Muscle layer of colon (tissue), 2 donors: Measurements from ENCODE around the gene BNC2.

ENCODE experiments used
- H3K27ac ChIP-seq: one replicate; pipeline ENCODE4 v1.7.0; 2013; ENCODE audit warnings: low read depth, mild to moderate bottlenecking, low read length, moderate library complexity
- H3K27me3 ChIP-seq, 2 donors: one replicate each; pipeline ENCODE4 v1.7.0; 2013; ENCODE audit warnings: low read length in 2 of 2, mild to moderate bottlenecking in 2 of 2; ENCODE audit not compliant: insufficient read depth in 2 of 2, control insufficient read depth in 1 of 2
- H3K36me3 ChIP-seq: one replicate; pipeline ENCODE4 v1.7.0; 2013; ENCODE audit warnings: mild to moderate bottlenecking, low read length; ENCODE audit not compliant: insufficient read depth
- H3K4me1 ChIP-seq: one replicate; pipeline ENCODE4 v1.7.0; 2013; ENCODE audit warnings: mild to moderate bottlenecking, low read length; ENCODE audit not compliant: insufficient read depth
- H3K4me3 ChIP-seq, 2 donors: one replicate each; pipeline ENCODE4 v1.7.0; 2013; ENCODE audit warnings: low read length in 2 of 2, low read depth in 1 of 2, mild to moderate bottlenecking in 1 of 2, moderate library complexity in 1 of 2
- H3K9ac ChIP-seq: one replicate; pipeline ENCODE4 v1.7.0; 2013; ENCODE audit warnings: low read length
- H3K9me3 ChIP-seq: one replicate; pipeline ENCODE4 v1.7.0; 2013; ENCODE audit warnings: mild to moderate bottlenecking, low read length
- donor health status: abdominal sarcoma.
- donor health status: Adenocarcinoma of cecum.

The BNC2 gene

DNA sequence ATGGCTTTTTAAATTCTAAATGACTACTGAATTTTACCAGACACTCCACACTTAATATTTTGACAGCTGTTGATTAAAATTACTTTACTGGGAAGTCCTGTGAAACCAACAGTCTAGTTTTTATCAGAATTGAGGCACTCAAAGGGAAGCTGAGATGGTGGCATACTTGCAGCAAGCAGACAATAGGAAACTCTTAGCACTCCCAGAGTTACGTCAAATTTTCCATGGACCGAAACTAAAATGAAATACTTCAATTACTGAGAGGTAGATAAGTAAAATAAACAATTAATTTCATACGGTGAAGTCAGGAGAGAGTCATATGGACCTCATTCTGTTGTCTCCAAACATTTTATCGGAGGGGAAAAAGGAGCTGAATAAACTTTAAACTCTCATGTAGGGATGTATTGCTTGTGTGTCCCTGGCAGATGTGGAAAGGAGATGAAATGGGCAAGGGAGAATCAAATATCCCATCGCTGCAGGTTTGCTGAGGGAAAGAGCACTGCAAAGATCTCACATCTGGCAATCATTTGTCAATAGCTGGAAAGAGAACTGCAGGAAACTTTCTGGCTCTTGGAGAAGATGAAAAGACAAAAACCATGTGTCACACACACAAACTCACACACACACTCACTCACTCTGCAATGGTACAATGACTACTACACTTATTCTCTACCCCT is 189.4 kb downstream of the BNC2 start:
- Histone ChIP-seq H3K27ac (no peak overlapping the region), H3K4me1 (peaks cover 45% of the 10 kb centered on the region), H3K9ac (no peak overlapping the region), H3K27me3 (no peaks in the 10 kb centered on the region), H3K9me3 (no peaks in the 10 kb centered on the region), H3K36me3 (no peaks in the 10 kb centered on the region), H3K4me3 (no peak overlapping the region)

DNA sequence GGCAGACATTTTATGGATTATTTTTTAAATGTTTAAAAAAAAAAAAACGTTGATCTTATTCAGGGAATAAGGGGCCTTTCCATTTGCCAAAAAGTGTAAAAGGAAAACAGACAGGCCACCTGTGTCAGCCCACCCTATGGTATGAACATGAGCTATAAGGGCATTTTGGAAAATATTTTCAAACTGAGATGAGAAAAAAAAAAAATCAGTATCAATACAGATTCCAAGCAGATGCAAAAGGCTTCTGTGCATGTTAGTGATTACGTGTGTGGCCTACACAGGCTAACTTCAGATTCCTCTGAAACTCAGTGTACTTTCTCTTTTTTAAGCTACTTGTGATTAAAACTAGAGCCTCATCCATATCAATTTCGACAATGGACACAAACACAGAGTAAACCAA is 189.9 kb downstream of the BNC2 start:
- peaks cover 45% of the 10 kb centered on the region for H3K4me1 ChIP-seq
- H3K9me3 ChIP-seq = no peaks in the 10 kb centered on the region
- no peak overlapping the region for H3K27ac ChIP-seq
- H3K4me3 ChIP-seq = no peak overlapping the region
- H3K36me3 ChIP-seq = no peaks in the 10 kb centered on the region
- no peaks in the 10 kb centered on the region for H3K27me3 ChIP-seq
- no peak overlapping the region for H3K9ac ChIP-seq

DNA sequence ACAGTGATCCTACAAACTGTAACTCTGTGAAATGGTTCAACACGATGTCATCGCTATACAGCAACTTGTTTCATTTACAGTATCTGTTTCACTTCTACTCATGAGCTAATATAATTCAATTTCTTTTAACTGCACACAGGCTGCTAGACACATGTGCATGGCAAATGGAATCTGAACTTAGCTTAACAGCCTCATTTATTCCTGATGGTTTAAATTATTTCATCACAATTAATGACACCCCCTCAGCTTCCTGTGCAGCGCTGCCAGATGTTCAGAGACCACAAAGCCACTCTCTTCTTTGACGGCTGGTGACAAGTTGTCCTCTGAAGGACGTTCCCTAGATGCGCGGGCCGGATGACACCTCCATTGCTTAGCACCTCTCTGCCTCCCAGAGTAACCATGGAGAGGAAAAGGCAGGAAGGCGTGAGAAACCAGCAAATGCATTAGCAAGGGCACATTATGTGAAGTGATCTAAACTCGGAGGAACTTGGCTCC is 191.1 kb downstream of the BNC2 start:
- Histone ChIP-seq H3K4me1 (peaks cover 50% of the 10 kb centered on the region), H3K4me3 (no peak overlapping the region), H3K36me3 (no peaks in the 10 kb centered on the region), H3K27me3 (no peaks in the 10 kb centered on the region), H3K9ac (no peak overlapping the region), H3K9me3 (no peaks in the 10 kb centered on the region), H3K27ac (peak overlapping the region; percentile 3)

DNA sequence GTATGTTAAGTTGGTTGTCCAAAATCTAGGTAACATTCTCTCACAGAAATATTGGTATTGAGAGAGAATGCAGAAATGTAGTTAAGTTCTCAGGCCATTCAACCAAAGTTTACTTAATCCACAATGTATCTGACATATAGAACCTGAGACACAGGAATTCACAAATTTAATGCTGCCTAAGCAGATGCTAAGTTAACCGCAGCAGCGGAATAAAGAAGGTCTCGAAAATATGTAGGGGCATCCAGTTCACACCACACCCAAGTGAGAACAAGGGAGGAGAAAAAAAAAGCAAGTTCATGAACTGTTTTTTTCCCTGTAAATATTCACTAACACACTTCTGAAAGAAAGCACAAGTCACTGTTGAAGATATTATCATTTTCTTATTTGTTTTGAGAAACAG is 194.0 kb downstream of the BNC2 start:
- peaks cover 41% of the 10 kb centered on the region for H3K4me1 ChIP-seq
- H3K9me3 ChIP-seq = no peaks in the 10 kb centered on the region
- no peak overlapping the region for H3K27ac ChIP-seq
- no peaks in the 10 kb centered on the region for H3K36me3 ChIP-seq
- H3K4me3 ChIP-seq = no peak overlapping the region
- H3K27me3 ChIP-seq = no peaks in the 10 kb centered on the region
- no peak overlapping the region for H3K9ac ChIP-seq

DNA sequence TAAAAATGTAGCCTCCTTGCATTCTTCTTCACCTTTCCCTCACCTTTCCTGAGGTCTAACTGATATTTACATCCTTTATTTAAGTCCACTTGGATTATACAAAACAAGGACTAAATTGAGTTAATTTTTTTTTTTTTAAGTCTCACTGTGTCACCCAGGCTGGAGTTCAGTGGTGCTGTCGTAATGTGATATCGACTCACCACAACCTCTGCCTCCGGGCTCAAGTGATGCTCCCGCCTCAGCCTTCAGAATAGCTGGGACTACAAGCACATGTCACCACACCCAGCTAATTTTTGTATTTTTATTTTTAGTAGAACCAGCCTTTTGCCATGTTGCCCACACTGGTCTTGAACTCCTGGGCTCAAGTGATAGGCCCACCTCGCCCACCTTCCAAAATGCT is 195.3 kb downstream of the BNC2 start:
- Histone ChIP-seq H3K36me3 (no peaks in the 10 kb centered on the region), H3K9me3 (no peaks in the 10 kb centered on the region), H3K27me3 (no peaks in the 10 kb centered on the region), H3K4me1 (peaks cover 34% of the 10 kb centered on the region), H3K27ac (peak overlapping the region; percentile 7), H3K4me3 (no peak overlapping the region), H3K9ac (no peak overlapping the region)

DNA sequence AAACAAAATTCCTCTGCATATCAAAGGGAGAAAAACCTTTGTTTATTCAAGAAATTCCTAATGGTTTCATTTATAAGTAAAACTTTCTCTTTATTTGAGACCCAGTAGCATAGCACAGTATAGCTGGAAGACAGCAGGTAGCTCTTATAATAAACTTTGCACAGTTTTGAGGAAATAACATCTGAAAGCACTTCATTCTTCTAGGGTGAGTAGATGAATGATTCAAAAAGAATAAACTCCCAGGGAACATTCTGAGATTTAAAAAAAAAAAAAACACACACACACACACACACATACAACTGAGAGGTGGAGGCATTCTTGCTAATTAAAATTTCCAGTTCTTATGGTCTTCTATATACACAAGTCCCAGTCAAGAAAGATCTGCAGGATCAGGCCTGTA is 197.3 kb downstream of the BNC2 start:
- no peaks in the 10 kb centered on the region for H3K9me3 ChIP-seq
- no peak overlapping the region for H3K9ac ChIP-seq
- H3K27ac ChIP-seq = no peak overlapping the region
- H3K4me3 ChIP-seq = no peak overlapping the region
- H3K36me3 ChIP-seq = no peaks in the 10 kb centered on the region
- H3K4me1 ChIP-seq = peaks cover 27% of the 10 kb centered on the region
- no peaks in the 10 kb centered on the region for H3K27me3 ChIP-seq

DNA sequence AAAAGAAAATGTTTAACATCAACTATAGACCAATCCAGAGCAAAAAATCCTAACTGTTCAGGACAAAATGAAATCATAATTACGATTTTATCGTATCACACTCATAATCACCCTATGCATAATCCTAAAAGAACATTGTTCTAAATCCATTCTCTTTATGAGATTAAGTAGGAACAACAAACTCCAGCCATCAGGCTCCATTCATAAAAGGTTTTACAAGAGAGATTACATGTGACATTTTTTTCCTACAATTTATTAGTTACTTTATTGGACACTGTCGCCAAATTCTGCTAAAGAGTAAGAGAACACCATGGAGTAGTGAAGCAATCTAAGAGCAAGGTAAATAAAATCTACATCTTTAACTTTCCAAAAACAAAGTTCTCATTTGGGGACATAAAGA is 198.0 kb downstream of the BNC2 start:
- Histone ChIP-seq H3K9ac (no peak overlapping the region), H3K36me3 (no peaks in the 10 kb centered on the region), H3K9me3 (no peaks in the 10 kb centered on the region), H3K4me1 (peaks cover 29% of the 10 kb centered on the region), H3K4me3 (no peak overlapping the region), H3K27me3 (no peaks in the 10 kb centered on the region), H3K27ac (no peak overlapping the region)

DNA sequence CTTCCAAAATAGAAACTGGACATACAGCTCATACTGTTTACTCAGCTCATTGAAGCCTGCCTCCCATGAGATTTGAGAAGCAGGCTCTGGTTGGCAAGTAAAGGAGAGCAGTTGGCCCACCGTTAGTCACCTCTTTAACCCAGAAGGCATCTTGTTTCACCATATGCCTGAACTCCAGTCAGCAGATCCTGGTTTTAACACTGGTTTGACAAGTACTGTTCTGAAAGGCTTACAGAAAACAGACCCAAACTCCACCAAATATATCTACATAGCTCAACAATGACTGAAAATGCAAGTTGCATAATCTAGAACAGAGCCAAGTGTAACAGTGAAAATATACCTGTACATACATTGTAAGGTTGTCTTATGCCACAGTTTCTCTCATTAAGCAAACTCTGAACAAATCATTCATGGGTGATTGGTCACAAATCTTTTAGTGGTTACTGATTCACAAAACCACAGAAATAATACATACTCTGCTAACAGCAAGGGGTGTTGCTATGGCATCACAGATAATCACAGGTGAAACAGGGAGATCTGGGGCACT is 198.8 kb downstream of the BNC2 start:
- Histone ChIP-seq H3K27me3 (no peaks in the 10 kb centered on the region), H3K27ac (no peak overlapping the region), H3K9me3 (no peaks in the 10 kb centered on the region), H3K9ac (no peak overlapping the region), H3K4me3 (no peak overlapping the region), H3K36me3 (no peaks in the 10 kb centered on the region), H3K4me1 (peaks cover 35% of the 10 kb centered on the region)

DNA sequence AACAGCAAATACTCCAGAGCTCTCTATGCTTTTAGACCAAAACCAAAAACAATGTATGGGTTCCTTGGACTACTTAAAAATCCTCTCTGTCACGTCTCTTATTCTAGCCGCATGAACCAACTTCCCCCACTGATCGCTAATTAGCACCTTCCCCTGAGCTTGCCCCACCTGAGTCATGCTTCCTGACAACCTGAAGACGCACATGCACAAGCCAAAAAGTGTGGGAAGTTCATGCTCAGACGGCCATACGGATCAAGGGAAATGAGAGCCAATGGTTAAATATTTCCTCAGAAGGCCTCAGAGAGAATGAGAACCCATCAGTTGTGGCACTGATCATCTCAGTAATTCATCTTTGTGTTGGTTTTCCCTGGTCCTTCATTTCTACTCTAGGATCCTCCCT is 199.7 kb downstream of the BNC2 start:
- Histone ChIP-seq H3K4me1 (peaks cover 35% of the 10 kb centered on the region), H3K27ac (no peak overlapping the region), H3K9ac (no peak overlapping the region), H3K4me3 (no peak overlapping the region), H3K9me3 (no peaks in the 10 kb centered on the region), H3K36me3 (no peaks in the 10 kb centered on the region), H3K27me3 (no peaks in the 10 kb centered on the region)

DNA sequence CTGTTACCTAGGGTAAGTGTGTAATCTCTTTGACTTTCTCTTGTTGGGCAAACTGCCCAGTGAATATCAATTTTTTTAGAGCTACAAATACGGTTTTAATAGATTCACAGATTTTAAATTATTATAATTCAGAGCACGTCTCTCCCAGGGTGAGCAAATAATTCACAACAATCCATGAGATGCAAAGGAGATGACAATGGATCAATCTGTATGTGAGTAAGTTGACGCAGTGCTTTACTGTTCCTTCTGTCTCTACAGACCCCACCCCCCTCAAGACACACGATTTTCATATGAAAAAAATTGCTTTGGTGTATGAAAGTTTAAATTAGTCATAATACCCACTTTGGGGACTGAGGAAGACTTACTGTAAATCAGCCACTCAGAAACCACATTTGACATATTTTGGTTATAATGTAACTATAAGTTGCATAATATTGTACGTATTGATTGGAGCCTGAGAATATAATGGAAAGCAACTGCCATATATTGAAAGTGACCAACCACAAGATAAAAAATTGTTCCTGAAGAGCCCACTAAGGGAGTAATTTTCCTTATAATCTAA is 201.7 kb downstream of the BNC2 start:
- Histone ChIP-seq H3K4me1 (peaks cover 30% of the 10 kb centered on the region), H3K27me3 (no peaks in the 10 kb centered on the region), H3K27ac (no peak overlapping the region), H3K36me3 (no peaks in the 10 kb centered on the region), H3K9me3 (no peaks in the 10 kb centered on the region), H3K4me3 (no peak overlapping the region), H3K9ac (no peak overlapping the region)

DNA sequence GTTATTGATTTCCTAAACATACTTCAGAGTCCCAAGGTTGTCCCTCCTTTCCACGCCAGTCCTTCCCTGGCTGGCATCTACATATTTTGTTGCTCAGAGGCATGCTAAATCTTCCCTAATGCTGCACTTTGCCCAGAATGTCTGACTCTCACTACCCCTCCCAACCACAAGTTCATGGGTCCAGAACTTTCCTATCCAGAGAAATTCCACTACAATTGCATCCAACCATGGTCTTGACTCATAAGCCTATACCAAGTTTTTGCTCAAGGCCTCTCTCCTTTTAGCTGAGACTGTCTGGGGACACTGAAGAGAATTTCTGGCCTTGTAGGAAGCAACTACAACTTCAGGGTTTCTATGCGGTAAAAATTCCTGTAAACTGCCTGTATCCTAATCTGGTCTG is 206.3 kb downstream of the BNC2 start:
- Histone ChIP-seq H3K36me3 (no peaks in the 10 kb centered on the region), H3K4me1 (peaks cover 13% of the 10 kb centered on the region), H3K27me3 (no peaks in the 10 kb centered on the region), H3K27ac (no peak overlapping the region), H3K9ac (no peak overlapping the region), H3K9me3 (no peaks in the 10 kb centered on the region), H3K4me3 (no peak overlapping the region)

DNA sequence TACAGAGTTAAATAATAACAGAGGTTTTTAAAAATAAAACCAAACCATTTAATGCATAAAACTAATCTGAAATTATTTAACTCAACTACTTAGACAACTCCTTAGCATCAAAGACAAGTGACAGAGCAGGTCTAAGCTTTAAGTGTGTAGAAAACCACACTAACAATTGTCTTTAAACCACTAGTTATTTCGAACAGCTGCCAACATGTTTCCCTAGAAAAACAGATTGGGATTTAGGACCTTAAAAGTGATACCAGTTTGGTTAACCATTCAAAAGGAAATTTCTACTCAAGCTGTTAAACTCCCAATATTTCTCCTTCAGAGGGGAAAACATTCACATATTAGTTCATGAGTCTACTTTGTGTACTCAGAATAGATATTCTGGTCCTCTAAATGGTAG is 208.7 kb downstream of the BNC2 start:
- Histone ChIP-seq H3K36me3 (no peaks in the 10 kb centered on the region), H3K4me3 (no peak overlapping the region)

More for the DNA sequence above, 208.7 kb downstream of the BNC2 start:
- H3K27ac ChIP-seq = no peak overlapping the region
- peaks cover 6% of the 10 kb centered on the region for H3K4me1 ChIP-seq
- no peaks in the 10 kb centered on the region for H3K27me3 ChIP-seq
- no peak overlapping the region for H3K9ac ChIP-seq
- no peaks in the 10 kb centered on the region for H3K9me3 ChIP-seq
